Measurements from ENCODE around the gene HAND2.

GRCh38 chr4:173535165-173535902 is 5.3 kb upstream of the HAND2 start:
- TF ChIP-seq POLR2A (IDR thresholded peaks at IDR 0.05) = no peak
- TF ChIP-seq CTCF (IDR thresholded peaks at IDR 0.05) = no peak
